Retinal pigment epithelial cell (primary cell): ENCODE data around the gene TSKU.
A peak's percentile ranks its signal among the peaks of the same experiment; 100 is the strongest.

Source experiments
- DNase-seq: peaks from one replicate; pipeline ENCODE4 v3.0.0-alpha.2; 2010; ENCODE audit warnings: low read depth
- H3K4me3 ChIP-seq: 2 replicates; pipeline ENCODE4 v1.5.1; 2011; ENCODE audit warnings: mild to moderate bottlenecking, low read length, control low read depth, moderate library complexity
- TF ChIP-seq, protein P1 (sequence below): conservative IDR thresholded peaks from 2 replicates; pipeline ENCODE4 v1.5.1; 2011; ENCODE audit warnings: low read depth, low read length, control low read depth, inconsistent platforms

Gene TSKU

DNA sequence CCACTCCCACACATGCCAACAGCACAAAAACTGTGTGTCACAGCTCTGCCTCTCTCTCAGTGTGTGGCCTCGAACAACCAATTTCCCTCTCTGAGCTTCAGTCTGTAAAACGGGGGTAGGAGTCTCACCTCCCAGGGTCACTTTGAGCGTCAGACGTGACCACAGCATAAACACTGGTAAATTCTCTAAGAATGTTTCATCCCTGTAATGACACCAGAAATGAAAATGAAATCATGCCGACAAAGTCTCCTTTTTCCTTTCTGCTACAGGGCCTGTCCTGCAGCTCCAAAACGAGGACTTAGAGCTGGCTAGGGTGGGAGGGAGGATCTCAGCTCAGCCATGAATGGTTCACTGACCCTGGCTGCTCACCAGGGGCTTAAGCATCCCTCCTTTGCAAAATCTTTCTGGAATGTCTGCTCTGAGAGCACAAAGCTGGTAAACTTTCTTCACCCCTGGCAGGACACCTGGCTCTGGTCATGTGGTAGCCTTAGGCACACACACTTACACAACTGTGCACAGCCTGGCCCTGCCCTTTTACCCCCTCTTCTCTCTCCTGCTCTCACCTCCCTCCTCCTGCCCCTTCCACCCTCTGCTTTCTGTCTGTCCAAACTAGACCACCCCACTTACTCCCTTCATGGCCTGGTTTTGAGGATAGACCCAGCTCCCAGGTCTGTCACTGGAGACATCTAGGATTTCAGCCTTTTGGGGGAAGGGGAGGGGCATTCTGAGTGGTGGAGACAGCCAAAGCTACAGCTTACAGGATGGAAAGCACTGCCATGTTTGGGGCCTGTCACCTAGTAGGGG lies 12.3 kb upstream of the TSKU start:
- H3K4me3 ChIP-seq, result no peak overlapping the region
- DNase-seq, result peak; percentile 85
- TF ChIP-seq, protein P1, sequence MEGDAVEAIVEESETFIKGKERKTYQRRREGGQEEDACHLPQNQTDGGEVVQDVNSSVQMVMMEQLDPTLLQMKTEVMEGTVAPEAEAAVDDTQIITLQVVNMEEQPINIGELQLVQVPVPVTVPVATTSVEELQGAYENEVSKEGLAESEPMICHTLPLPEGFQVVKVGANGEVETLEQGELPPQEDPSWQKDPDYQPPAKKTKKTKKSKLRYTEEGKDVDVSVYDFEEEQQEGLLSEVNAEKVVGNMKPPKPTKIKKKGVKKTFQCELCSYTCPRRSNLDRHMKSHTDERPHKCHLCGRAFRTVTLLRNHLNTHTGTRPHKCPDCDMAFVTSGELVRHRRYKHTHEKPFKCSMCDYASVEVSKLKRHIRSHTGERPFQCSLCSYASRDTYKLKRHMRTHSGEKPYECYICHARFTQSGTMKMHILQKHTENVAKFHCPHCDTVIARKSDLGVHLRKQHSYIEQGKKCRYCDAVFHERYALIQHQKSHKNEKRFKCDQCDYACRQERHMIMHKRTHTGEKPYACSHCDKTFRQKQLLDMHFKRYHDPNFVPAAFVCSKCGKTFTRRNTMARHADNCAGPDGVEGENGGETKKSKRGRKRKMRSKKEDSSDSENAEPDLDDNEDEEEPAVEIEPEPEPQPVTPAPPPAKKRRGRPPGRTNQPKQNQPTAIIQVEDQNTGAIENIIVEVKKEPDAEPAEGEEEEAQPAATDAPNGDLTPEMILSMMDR, result no peak

DNA sequence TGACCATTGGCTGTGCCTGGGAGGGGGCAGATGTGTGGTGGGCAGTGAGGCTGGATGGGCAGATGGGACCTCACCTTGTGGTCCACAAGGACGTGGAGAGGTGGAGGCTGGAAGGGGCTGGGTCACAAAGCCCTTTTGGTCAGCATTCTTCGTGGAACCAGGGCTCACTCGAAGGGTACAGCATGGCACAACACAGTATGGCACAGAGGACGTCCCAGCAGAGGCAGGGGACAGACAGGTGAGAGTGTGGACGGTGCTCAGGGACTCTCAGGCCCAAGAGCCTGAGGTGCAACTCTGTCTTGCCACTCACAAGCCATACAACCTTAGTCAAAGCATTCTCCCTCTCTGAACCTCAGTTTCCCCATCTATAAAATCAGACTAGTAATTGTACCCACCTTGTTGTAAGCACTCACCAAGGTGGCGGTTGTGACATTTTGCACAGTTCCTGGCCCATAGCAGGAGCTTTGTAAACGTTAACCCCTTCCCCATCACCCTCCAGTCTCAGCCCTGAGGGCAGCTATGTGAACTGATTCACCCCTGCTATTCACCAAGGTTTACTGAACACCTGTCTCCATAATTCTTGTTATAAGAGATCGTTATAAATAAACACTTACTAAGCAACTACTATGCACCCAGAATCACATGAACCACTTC lies 11.6 kb upstream of the TSKU start:
- TF ChIP-seq, protein P1, result no peak
- H3K4me3 ChIP-seq, result no peak overlapping the region
- DNase-seq, result no peak

DNA sequence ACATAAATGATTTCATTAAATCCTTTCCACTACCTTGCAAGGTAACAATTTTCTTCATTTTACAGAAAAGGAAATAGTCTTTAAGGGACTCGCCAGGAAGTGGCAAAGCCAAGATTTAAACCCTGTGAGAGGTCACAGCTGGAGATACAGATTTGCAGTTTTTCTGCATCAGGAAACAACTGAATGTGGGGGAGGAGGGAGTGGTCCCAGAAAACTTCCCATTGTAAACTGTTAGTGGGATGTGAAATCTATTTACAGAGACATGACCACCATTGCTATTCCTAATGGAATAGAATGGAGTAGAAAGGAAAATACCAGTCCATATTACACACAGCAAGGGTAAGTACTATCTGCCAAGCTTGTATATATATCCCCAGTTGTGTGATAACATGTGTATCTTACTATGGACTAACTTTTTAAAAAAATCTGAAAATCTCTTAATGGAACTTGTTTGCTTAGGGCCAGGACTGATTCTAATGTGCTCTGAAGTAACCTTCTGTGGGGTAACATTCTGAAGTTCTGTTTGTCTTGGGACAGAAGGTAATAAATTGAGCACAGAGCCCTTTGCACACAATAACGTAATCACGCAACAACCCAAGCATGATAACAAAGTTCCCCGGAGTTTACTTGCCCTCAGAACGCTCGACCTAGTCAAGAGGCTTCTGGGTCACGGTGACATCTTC lies 10.9 kb upstream of the TSKU start:
- no peak for DNase-seq
- H3K4me3 ChIP-seq, result no peak overlapping the region
- TF ChIP-seq, protein P1, result no peak

DNA sequence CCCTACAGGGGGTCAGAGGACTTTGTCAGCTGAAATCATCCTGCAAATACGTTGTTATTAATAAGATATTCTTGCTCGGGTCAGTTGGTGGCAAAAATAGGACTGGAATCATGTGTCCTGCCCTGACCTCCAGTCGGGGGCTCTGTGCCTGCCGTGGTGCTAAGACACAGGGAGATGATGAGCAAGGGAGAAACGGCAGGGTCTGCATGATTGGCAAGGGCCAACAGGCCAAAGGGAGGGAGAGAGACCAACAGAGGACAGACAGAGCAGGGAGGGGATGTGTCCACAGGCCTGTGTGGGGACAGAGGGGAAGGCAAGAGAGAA lies 10.4 kb upstream of the TSKU start:
- TF ChIP-seq, protein P1, result no peak

DNA sequence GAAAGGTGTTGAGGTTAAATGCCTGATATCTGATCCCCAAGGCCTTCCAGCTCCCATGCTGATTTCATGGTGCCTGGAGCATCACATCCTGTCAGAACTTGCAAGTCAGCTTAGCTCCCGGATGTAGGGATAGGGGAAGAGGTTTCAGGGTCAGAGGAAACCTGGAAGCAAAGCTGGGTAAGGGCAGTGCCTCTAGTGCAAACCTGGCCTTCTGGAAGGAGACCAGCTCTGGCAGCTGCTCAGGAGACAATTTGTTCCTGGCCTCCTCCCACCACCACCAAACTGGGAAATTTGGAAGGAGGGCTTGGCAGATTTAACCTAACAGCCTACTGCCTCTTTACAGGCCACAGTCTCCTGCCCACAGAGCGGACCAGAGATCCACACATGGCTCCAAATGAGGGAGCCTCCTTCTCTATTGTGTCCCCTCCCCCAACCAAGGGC lies 9.2 kb upstream of the TSKU start:
- DNase-seq, result no peak
- TF ChIP-seq, protein P1, result no peak
- no peak overlapping the region for H3K4me3 ChIP-seq

More for the DNA sequence above, 10.4 kb upstream of the TSKU start:
- DNase-seq, result no peak
- no peak overlapping the region for H3K4me3 ChIP-seq

DNA sequence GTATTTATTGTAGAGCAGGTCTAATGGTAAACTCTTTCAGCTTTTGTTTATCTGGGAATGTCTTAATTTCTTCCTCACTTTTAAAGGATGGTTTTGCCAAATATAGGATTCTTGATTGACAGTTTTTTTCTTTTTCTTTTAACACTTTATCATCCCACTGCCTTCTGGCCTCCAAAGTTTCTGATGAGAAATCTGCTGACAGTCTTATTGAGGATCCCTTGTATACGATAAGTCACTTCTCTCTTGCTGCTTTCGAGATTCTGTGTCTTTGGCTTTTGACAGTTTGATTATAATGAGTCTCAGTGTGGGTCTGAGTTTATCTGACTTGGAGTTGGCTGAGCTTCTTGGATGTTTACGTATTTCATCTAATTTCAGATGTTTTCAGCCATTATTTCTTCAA lies 6.7 kb upstream of the TSKU start:
- TF ChIP-seq, protein P1, result no peak
- no peak overlapping the region for H3K4me3 ChIP-seq
- DNase-seq, result no peak
